PC-9 (cell line): ENCODE data around the gene GPI. TPM values are rescaled to one million over a fixed set of nuclear protein-coding genes. Genes with fewer than 3 reads are reported as not detected.
"Not testable (repeated sequence)": the region's sequence is repeated elsewhere in the genome, so short reads cannot be mapped to it uniquely, and the experiment has no call there.

ENCODE experiments used
- BruUV-seq: library from RNA; stranded (reverse); fragments of 400-500 nt; replicated peaks from 2 replicates; lab custom pipeline; 2021; lab: Mats Ljungman, UMichigan
- CTCF ChIA-PET: fragments of 300-600 bp; sonication (Branson Sonifier 250); formaldehyde crosslinking; loops from one replicate; lab custom pipeline; 2022; ENCODE audit warnings: antibody characterized with exemption; lab: Charles Lee
- POLR2A ChIA-PET: fragments of 300-600 bp; sonication (Branson Sonifier 250); formaldehyde crosslinking; loops from one replicate; lab custom pipeline; 2022; ENCODE audit warnings: antibody characterized with exemption; ENCODE audit not compliant: unreplicated experiment; lab: Charles Lee
- DNase-seq, 2 experiments: peaks; one replicate each; pipeline versions ENCODE4 v3.0.0 to v3.0.0-alpha.2; 2015 to 2022; ENCODE audit warnings: mixed read lengths in 1 of 2
- H2AFZ ChIP-seq: fragments of 200-600 bp; sonication (generic); 2 replicates; pipeline ENCODE4 v1.8.1; 2017; ENCODE audit warnings: antibody characterized with exemption
- H3F3A ChIP-seq: fragments of 200-600 bp; sonication (generic); 2 replicates; pipeline ENCODE4 v1.8.1; 2017; ENCODE audit warnings: antibody characterized with exemption, mild to moderate bottlenecking, low read depth; ENCODE audit not compliant: insufficient read depth
- H3K27ac ChIP-seq: fragments of 200-600 bp; sonication (generic); 2 replicates; pipeline ENCODE4 v1.6.1; 2016; ENCODE audit warnings: mixed run types
- H3K27me3 ChIP-seq: fragments of 200-600 bp; sonication (generic); 2 replicates; pipeline ENCODE4 v1.6.1; 2016; ENCODE audit warnings: low read depth, mixed run types; ENCODE audit not compliant: insufficient read depth
- H3K36me3 ChIP-seq: fragments of 200-600 bp; sonication (generic); 2 replicates; pipeline ENCODE4 v1.6.1; 2016; ENCODE audit warnings: low read depth, mixed run types
- H3K4me1 ChIP-seq: fragments of 200-600 bp; sonication (generic); replicated peaks from 2 replicates; pipeline ENCODE4 v1.6.1; 2016; ENCODE audit warnings: mixed run types; ENCODE audit not compliant: insufficient read depth
- H3K4me2 ChIP-seq: fragments of 200-600 bp; sonication (generic); 2 replicates; pipeline ENCODE4 v1.6.1; 2017; ENCODE audit warnings: mixed run types
- H3K4me3 ChIP-seq: fragments of 200-600 bp; sonication (generic); 2 replicates; pipeline ENCODE4 v1.6.1; 2016; ENCODE audit warnings: mixed run types
- H3K79me2 ChIP-seq: fragments of 200-600 bp; sonication (generic); 2 replicates; pipeline ENCODE4 v1.6.1; 2017; ENCODE audit warnings: low read depth, mixed run types
- H3K9me2 ChIP-seq: fragments of 200-600 bp; sonication (generic); 2 replicates; pipeline ENCODE4 v1.8.1; 2017; ENCODE audit warnings: mild to moderate bottlenecking; ENCODE audit not compliant: insufficient read depth
- H3K9me3 ChIP-seq: fragments of 200-600 bp; sonication (generic); 2 replicates; pipeline ENCODE4 v1.8.1; 2016; ENCODE audit warnings: low read depth; ENCODE audit not compliant: insufficient read depth
- H4K20me1 ChIP-seq: fragments of 200-600 bp; sonication (generic); 2 replicates; pipeline ENCODE4 v1.8.1; 2017; ENCODE audit not compliant: insufficient read depth
- CTCF ChIP-seq: fragments of 200-600 bp; sonication (generic); conservative IDR thresholded peaks from 2 replicates; pipeline ENCODE4 v1.6.1; 2017; ENCODE audit warnings: mixed run types, antibody characterized with exemption, mild to moderate bottlenecking, moderate library complexity
- EZH2 ChIP-seq: fragments of 200-600 bp; sonication (generic); IDR thresholded peaks from 2 replicates; pipeline ENCODE4 v1.8.0; 2017; ENCODE audit warnings: antibody characterized with exemption, low read depth
- intact Hi-C: fragments of 100-400 bp; cut with micrococcal nuclease; formaldehyde crosslinking; loops from one replicate; pipeline ENCODE4 v1.10.0; 2022; ENCODE audit not compliant: unreplicated experiment
- total RNA-seq: library from RNA; stranded (reverse); gene quantifications from 2 replicates; pipeline ENCODE4 v1.2.3, GENCODE V29; 2021

GPI gene
- total RNA-seq, 1 experiment from 2014 or later = 522 TPM

GRCh38 chr19:34367624-34367957 lies 2.6 kb downstream of the GPI start:
- ChIA-PET POLR2A (no interaction called here), CTCF (no interaction called here)
- BruUV-seq = no TSS peak
- no peaks in the 10 kb centered on the region for H3K9me3 ChIP-seq
- no peaks in the 10 kb centered on the region for H3K27me3 ChIP-seq
- H3K27ac ChIP-seq = no peak overlapping the region
- intact Hi-C loops = no loop called here
- H3K4me3 ChIP-seq = no peak overlapping the region
- peaks cover 16% of the 10 kb centered on the region for H3K4me1 ChIP-seq
- peaks cover 16% of the 10 kb centered on the region; the same call in 1 of the 2 replicates for H4K20me1 ChIP-seq
- H3K4me2 ChIP-seq = no peak overlapping the region
- TF ChIP-seq CTCF (no peak), EZH2 (no peak)
- H3K79me2 ChIP-seq = peaks cover 49% of the 10 kb centered on the region
- no peak overlapping the region for H2AFZ ChIP-seq
- H3K9me2 ChIP-seq = no peaks in the 10 kb centered on the region
- no peak for DNase-seq
- peaks cover 43% of the 10 kb centered on the region for H3K36me3 ChIP-seq
- peaks cover 14% of the 10 kb centered on the region; the same call in 1 of the 2 replicates for H3F3A ChIP-seq

DNA sequence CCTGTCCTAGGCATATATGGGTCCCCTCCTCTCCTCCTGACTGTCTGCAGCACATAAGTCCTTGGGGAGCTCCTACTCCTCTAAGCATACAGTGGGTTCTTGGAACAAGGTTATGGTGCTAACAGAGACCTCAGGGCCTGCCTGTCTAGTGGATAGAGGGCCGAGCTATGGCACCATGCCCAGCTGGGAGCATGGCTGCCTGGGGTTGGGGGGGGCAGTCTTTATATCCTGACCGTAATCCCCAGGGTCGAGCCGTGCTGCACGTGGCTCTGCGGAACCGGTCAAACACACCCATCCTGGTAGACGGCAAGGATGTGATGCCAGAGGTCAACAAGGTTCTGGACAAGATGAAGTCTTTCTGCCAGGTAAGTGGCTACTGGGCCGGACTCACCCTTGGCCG lies 3.3 kb downstream of the GPI start:
- peaks cover 16% of the 10 kb centered on the region for H3K4me1 ChIP-seq
- peaks cover 49% of the 10 kb centered on the region for H3K79me2 ChIP-seq
- no peak for TF ChIP-seq CTCF
- TF ChIP-seq EZH2 = no peak

DNA sequence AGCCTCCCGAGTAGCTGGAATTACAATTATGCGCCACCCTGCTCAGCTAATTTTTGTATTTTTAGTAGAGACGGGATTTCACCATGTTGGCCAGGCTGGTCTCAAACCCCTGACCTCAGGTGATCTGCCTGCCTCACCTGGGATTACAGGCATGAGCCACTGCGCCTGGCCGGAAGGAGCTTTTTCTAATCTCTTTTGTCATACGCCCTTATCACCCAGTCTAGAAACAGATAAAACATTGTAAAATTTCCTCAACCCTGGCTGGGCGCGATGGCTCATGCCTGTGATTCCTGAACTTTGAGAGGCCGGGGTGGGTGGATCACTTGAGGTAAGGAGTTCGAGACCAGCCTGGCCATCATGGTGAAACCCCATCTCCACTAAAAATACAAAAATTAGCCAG lies 4.2 kb downstream of the GPI start:
- BruUV-seq, H3K4me2 ChIP-seq, H3K27me3 ChIP-seq, DNase-seq, CTCF ChIA-PET, H3K27ac ChIP-seq, H3K9me2 ChIP-seq, H3K9me3 ChIP-seq, intact Hi-C loops, H3K4me3 ChIP-seq, H3F3A ChIP-seq, POLR2A ChIA-PET, H2AFZ ChIP-seq: not testable (repeated sequence)
- Histone ChIP-seq H3K79me2 (peaks cover 49% of the 10 kb centered on the region), H3K4me1 (peaks cover 16% of the 10 kb centered on the region), H3K36me3 (peaks cover 43% of the 10 kb centered on the region), H4K20me1 (peaks cover 16% of the 10 kb centered on the region; the same call in 1 of the 2 replicates)

More for the DNA sequence above, 3.3 kb downstream of the GPI start:
- intact Hi-C loops = no loop called here
- Histone ChIP-seq H3K4me2 (no peak overlapping the region), H3K36me3 (peaks cover 43% of the 10 kb centered on the region), H2AFZ (no peak overlapping the region), H3F3A (peaks cover 9% of the 10 kb centered on the region; the same call in 1 of the 2 replicates), H3K27me3 (no peaks in the 10 kb centered on the region), H4K20me1 (peaks cover 16% of the 10 kb centered on the region; the same call in 1 of the 2 replicates), H3K9me3 (no peaks in the 10 kb centered on the region), H3K27ac (no peak overlapping the region), H3K4me3 (no peak overlapping the region), H3K9me2 (no peaks in the 10 kb centered on the region)
- POLR2A ChIA-PET = no interaction called here
- CTCF ChIA-PET = no interaction called here
- DNase-seq = no peak
- no TSS peak for BruUV-seq

GRCh38 chr19:34370117-34370516 lies 5.1 kb downstream of the GPI start:
- Histone ChIP-seq H3K79me2 (peaks cover 49% of the 10 kb centered on the region), H3K4me3 (no peak overlapping the region)
- CTCF ChIA-PET = no interaction called here

More at GRCh38 chr19:34370117-34370516, 5.1 kb downstream of the GPI start:
- TF ChIP-seq CTCF (no peak), EZH2 (no peak)
- no peaks in the 10 kb centered on the region for H3K27me3 ChIP-seq
- H3K9me2 ChIP-seq = no peaks in the 10 kb centered on the region
- intact Hi-C loops = no loop called here
- POLR2A ChIA-PET = no interaction called here
- no peak overlapping the region for H2AFZ ChIP-seq
- peaks cover 16% of the 10 kb centered on the region; the same call in 1 of the 2 replicates for H4K20me1 ChIP-seq
- H3K4me2 ChIP-seq = no peak overlapping the region
- no TSS peak for BruUV-seq
- H3K4me1 ChIP-seq = peaks cover 16% of the 10 kb centered on the region
- H3K27ac ChIP-seq = no peak overlapping the region
- H3K9me3 ChIP-seq = no peaks in the 10 kb centered on the region
- DNase-seq = no peak
- H3K36me3 ChIP-seq = peaks cover 43% of the 10 kb centered on the region
- no peaks in the 10 kb centered on the region; the same call in 1 of the 2 replicates for H3F3A ChIP-seq
